Parathyroid adenoma (tissue), 2 donors: ENCODE measurements around the gene TMEM125.

Experiments used
- H2AFZ ChIP-seq: fragments of 300-600 bp; sonication (generic); one replicate; pipeline ENCODE4 v1.7.0; 2017; ENCODE audit warnings: antibody characterized with exemption, mild to moderate bottlenecking
- H3K27ac ChIP-seq: fragments of 300-600 bp; sonication (generic); one replicate; pipeline ENCODE4 v1.7.0; 2017
- H3K27me3 ChIP-seq: fragments of 300-600 bp; sonication (generic); one replicate; pipeline ENCODE4 v1.7.0; 2017; ENCODE audit warnings: low read length; ENCODE audit not compliant: control insufficient read depth, insufficient read depth
- H3K36me3 ChIP-seq: fragments of 300-600 bp; sonication (generic); one replicate; pipeline ENCODE4 v1.7.0; 2017; ENCODE audit warnings: low read length; ENCODE audit not compliant: control insufficient read depth, insufficient read depth
- H3K4me1 ChIP-seq: fragments of 300-600 bp; sonication (generic); one replicate; pipeline ENCODE4 v1.7.0; 2017; ENCODE audit warnings: control low read depth
- H3K4me2 ChIP-seq: fragments of 300-600 bp; sonication (generic); one replicate; pipeline ENCODE4 v1.7.0; 2017; ENCODE audit warnings: low read length
- H3K4me3 ChIP-seq: fragments of 300-600 bp; sonication (generic); one replicate; pipeline ENCODE4 v1.7.0; 2017; ENCODE audit warnings: low read depth, low read length
- H3K79me2 ChIP-seq: fragments of 300-600 bp; sonication (generic); one replicate; pipeline ENCODE4 v1.7.0; 2017; ENCODE audit warnings: control low read depth
- H3K9ac ChIP-seq: fragments of 300-600 bp; sonication (generic); one replicate; pipeline ENCODE4 v1.7.0; 2017; ENCODE audit warnings: mild to moderate bottlenecking
- H3K9me3 ChIP-seq: fragments of 300-600 bp; sonication (generic); one replicate; pipeline ENCODE4 v1.7.0; 2017; ENCODE audit warnings: low read length; ENCODE audit not compliant: control insufficient read depth
- TF ChIP-seq, protein P1 (sequence below): fragments of 300-600 bp; sonication (generic); IDR thresholded peaks from one replicate; pipeline ENCODE4 v1.7.0; 2017; ENCODE audit warnings: antibody characterized with exemption, mild to moderate bottlenecking
- donor health status: primary hyperparathyroidism.

TMEM125 gene

DNA sequence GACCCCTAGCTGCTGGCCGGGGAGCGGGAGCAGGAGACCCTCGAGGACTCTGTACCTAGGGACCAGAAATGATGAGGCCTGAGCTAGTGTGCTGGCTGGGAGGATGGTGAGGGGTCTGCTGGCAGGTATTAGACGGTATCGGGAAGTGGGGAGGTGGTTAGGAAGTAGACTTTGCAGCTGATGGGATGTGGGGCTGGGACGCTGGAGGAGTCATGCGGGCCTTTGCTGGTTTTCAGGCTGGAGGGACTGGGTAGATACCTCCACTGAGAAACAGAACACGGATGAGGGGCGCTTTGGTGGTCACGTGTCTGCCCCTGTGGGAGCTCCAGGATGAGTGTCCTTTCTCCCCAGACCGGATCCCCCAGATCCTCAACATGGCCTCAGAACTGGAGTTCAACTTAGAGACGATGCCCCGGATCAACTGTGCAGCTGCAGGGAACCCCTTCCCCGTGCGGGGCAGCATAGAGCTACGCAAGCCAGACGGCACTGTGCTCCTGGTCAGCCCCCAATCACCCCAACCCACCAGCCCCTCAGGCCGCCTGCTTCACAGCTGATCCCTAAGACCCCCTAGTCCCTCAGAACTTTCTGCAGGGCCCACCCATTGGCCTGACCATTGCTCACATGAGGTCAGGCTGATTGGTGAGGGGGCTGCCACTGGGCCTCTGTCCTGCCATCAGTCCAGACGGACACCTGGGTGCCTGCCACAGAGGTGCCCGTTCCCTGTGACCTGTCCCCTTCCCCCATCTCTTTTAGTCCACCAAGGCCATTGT lies 39.0 kb downstream of the TMEM125 start:
- Histone ChIP-seq H3K4me1 (no peaks in the 10 kb centered on the region), H3K79me2 (no peaks in the 10 kb centered on the region), H3K27ac (no peak overlapping the region), H3K27me3 (no peaks in the 10 kb centered on the region), H3K9me3 (no peaks in the 10 kb centered on the region), H3K9ac (no peak overlapping the region), H3K36me3 (no peaks in the 10 kb centered on the region), H3K4me3 (no peak overlapping the region), H3K4me2 (no peak overlapping the region), H2AFZ (no peak overlapping the region)
- TF ChIP-seq, protein P1, sequence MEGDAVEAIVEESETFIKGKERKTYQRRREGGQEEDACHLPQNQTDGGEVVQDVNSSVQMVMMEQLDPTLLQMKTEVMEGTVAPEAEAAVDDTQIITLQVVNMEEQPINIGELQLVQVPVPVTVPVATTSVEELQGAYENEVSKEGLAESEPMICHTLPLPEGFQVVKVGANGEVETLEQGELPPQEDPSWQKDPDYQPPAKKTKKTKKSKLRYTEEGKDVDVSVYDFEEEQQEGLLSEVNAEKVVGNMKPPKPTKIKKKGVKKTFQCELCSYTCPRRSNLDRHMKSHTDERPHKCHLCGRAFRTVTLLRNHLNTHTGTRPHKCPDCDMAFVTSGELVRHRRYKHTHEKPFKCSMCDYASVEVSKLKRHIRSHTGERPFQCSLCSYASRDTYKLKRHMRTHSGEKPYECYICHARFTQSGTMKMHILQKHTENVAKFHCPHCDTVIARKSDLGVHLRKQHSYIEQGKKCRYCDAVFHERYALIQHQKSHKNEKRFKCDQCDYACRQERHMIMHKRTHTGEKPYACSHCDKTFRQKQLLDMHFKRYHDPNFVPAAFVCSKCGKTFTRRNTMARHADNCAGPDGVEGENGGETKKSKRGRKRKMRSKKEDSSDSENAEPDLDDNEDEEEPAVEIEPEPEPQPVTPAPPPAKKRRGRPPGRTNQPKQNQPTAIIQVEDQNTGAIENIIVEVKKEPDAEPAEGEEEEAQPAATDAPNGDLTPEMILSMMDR, result no peak

DNA sequence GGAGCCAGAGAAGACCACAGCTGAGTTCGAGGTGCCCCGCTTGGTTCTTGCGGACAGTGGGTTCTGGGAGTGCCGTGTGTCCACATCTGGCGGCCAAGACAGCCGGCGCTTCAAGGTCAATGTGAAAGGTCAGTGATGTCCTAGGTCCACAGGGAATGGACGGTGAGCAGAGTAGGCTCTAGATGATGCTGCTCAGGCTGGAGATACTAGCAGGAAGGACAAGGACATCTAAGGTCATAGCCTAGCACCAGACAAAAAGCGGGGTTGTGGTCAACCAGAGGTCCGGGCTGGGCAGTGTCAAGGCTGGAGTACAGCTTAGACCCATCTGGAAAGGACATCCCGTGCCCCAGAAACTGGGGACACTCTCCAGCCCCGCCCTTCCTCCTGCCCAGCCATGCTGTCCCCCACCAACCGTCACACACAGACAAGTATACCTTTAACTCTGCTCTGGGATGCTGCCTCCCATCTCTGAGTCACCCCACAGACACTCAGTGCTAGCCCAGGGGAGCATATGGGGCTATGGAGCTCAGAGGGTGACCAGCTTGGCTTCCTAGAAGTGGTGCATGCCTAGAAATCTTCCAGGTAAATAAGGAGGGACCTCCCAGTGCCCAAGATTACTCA lies 39.7 kb downstream of the TMEM125 start:
- Histone ChIP-seq H3K4me2 (no peak overlapping the region), H3K27ac (no peak overlapping the region), H3K9ac (no peak overlapping the region), H3K79me2 (no peaks in the 10 kb centered on the region), H3K4me1 (no peaks in the 10 kb centered on the region), H3K36me3 (no peaks in the 10 kb centered on the region), H2AFZ (no peak overlapping the region), H3K9me3 (no peaks in the 10 kb centered on the region), H3K4me3 (no peak overlapping the region), H3K27me3 (no peaks in the 10 kb centered on the region)
- TF ChIP-seq, protein P1, result no peak

DNA sequence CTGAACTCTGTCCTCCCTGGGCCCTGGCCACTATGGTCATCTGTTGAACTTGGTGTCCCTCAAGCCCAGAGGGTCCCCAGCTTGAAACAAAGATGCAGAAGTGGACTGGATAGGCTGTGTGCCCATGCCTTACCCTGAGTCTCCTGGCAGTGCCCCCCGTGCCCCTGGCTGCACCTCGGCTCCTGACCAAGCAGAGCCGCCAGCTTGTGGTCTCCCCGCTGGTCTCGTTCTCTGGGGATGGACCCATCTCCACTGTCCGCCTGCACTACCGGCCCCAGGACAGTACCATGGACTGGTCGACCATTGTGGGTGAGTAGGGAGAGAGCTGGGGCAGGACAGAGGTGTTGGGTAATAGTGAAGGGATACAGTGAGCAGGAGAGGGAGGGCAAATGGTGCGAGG lies 41.7 kb downstream of the TMEM125 start:
- H3K9ac ChIP-seq, result no peak overlapping the region
- H3K36me3 ChIP-seq, result no peaks in the 10 kb centered on the region
- no peaks in the 10 kb centered on the region for H3K4me1 ChIP-seq
- no peaks in the 10 kb centered on the region for H3K9me3 ChIP-seq
- H3K27ac ChIP-seq, result no peak overlapping the region
- TF ChIP-seq, protein P1, result no peak
- H3K27me3 ChIP-seq, result no peaks in the 10 kb centered on the region
- no peak overlapping the region for H3K4me3 ChIP-seq
- no peak overlapping the region for H2AFZ ChIP-seq
- H3K4me2 ChIP-seq, result no peak overlapping the region
- H3K79me2 ChIP-seq, result no peaks in the 10 kb centered on the region

DNA sequence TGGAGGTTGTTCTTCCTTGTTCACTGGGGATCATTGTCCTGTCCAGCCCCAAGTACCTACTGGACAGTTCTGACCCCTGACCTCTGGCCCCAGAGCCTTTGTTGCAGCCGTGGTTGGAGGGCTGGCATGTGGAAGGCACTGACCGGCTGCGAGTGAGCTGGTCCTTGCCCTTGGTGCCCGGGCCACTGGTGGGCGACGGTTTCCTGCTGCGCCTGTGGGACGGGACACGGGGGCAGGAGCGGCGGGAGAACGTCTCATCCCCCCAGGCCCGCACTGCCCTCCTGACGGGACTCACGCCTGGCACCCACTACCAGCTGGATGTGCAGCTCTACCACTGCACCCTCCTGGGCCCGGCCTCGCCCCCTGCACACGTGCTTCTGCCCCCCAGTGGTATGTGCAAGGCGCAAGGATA lies 42.4 kb downstream of the TMEM125 start:
- TF ChIP-seq, protein P1, result no peak
- H3K4me3 ChIP-seq, result no peak overlapping the region
- H3K9ac ChIP-seq, result no peak overlapping the region
- H3K27me3 ChIP-seq, result no peaks in the 10 kb centered on the region
- H3K27ac ChIP-seq, result no peak overlapping the region
- no peaks in the 10 kb centered on the region for H3K36me3 ChIP-seq
- H3K4me2 ChIP-seq, result no peak overlapping the region
- no peaks in the 10 kb centered on the region for H3K4me1 ChIP-seq
- no peaks in the 10 kb centered on the region for H3K79me2 ChIP-seq
- no peak overlapping the region for H2AFZ ChIP-seq
- H3K9me3 ChIP-seq, result no peaks in the 10 kb centered on the region
